Body of pancreas (tissue), 4 donors: ENCODE measurements around the gene RIMS1. TPM values are rescaled to one million over a fixed set of nuclear protein-coding genes. Genes with fewer than 3 reads are reported as not detected.

Experiments
- ATAC-seq: fragments of 150-250 bp; one replicate; pipeline ENCODE4 v1.9.1; 2016
- DNase-seq, 4 donors: peaks; one replicate each; pipeline ENCODE4 v3.0.0-alpha.2; 2019
- H3K27ac ChIP-seq, 4 donors: fragments of 200-600 bp; sonication (generic); 1 replicate in 3 of 4; 2 replicates in 1 of 4; pipeline versions ENCODE4 v1.5.1 to v1.6.1; 2016 to 2019; ENCODE audit warnings: mild to moderate bottlenecking in 1 of 4, mixed read lengths in 1 of 4, moderate library complexity in 1 of 4
- H3K27me3 ChIP-seq, 2 donors: fragments of 200-600 bp; sonication (generic); one replicate each; pipeline ENCODE4 v1.6.0; 2016; ENCODE audit warnings: mild to moderate bottlenecking in 1 of 2
- H3K36me3 ChIP-seq, 2 donors: fragments of 200-600 bp; sonication (generic); replicated peaks in 1 of 2; 2 replicates each; pipeline ENCODE4 v1.5.1; 2016; ENCODE audit warnings: low read depth in 2 of 2; ENCODE audit not compliant: insufficient read depth in 1 of 2
- H3K4me1 ChIP-seq: fragments of 200-600 bp; sonication (generic); one replicate; pipeline ENCODE4 v1.6.0; 2016
- H3K4me3 ChIP-seq, 2 donors: fragments of 200-600 bp; sonication (generic); 1 replicate in 1 of 2; 2 replicates in 1 of 2; pipeline ENCODE4 v1.5.1; 2016 to 2019
- H3K9me3 ChIP-seq, 3 donors: fragments of 200-600 bp; sonication (generic); 1 replicate in 2 of 3; 2 replicates in 1 of 3; pipeline ENCODE4 v1.5.1; 2016
- POLR2A ChIP-seq, 3 donors: fragments of 450-650 bp; IDR thresholded peaks; one replicate each; pipeline ENCODE4 v1.6.1; 2016; ENCODE audit warnings: antibody characterized with exemption in 3 of 3, mild to moderate bottlenecking in 2 of 3
- WGBS, 2 donors: methylation state at CpG; one replicate each; pipeline ENCODE4 v1.1.5; 2017; 5-methylcytosine and 5-hydroxymethylcytosine counted together
- intact Hi-C: fragments of 100-400 bp; cut with DNase I; formaldehyde crosslinking; loops from one replicate; pipeline ENCODE4 v1.15.1; 2023
- total RNA-seq, 2 donors: library from RNA; depleted of rRNA; stranded (reverse); fragments of >200 nt; gene quantifications; one replicate each; pipeline ENCODE4 v1.1.0, GENCODE V29; 2016
- TF ChIP-seq, protein P1 (sequence below), 7 experiments: fragments of 450-650 bp in 4 of 7; fragments of 200-600 bp in 3 of 7; sonication (generic) in 3 of 7; IDR thresholded peaks; one replicate each; pipeline ENCODE4 v1.5.1; 2016 to 2019; ENCODE audit warnings: antibody characterized with exemption in 7 of 7

RIMS1 gene
- total RNA-seq, 2 donors from 2014 or later, result 0.78 to 5.9 TPM

DNA sequence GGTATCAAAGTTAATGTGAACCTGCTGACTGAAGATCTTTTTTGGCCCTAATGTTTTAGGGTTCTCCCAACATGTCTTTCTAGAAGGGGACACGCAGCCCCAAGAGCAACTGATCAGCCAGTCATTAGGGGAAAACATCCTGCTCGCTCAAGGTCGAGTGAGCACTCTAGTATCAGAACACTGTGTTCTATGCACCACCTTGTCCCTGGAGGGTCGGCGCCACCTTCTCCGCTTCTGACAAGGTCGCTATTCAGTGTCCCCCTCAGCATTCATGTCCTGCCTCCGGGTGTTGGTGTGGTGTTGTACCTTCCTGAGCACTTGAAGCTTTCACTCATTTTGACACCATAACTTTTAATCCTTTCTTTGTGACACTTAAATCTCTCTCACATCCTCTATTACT is 404.3 kb downstream of the RIMS1 start:
- H3K36me3 ChIP-seq, result no peaks in the 10 kb centered on the region
- intact Hi-C loops, result no loop called here
- no peak overlapping the region for H3K4me3 ChIP-seq
- no peaks in the 10 kb centered on the region for H3K9me3 ChIP-seq
- no peak overlapping the region for H3K27ac ChIP-seq
- WGBS, 2 donors, result 88 to 90% methylated on average over 8 of the region's 8 CpGs
- no peak for DNase-seq
- no peak for ATAC-seq
- no peak for TF ChIP-seq POLR2A (IDR thresholded peaks at IDR 0.05)
- TF ChIP-seq, protein P1, sequence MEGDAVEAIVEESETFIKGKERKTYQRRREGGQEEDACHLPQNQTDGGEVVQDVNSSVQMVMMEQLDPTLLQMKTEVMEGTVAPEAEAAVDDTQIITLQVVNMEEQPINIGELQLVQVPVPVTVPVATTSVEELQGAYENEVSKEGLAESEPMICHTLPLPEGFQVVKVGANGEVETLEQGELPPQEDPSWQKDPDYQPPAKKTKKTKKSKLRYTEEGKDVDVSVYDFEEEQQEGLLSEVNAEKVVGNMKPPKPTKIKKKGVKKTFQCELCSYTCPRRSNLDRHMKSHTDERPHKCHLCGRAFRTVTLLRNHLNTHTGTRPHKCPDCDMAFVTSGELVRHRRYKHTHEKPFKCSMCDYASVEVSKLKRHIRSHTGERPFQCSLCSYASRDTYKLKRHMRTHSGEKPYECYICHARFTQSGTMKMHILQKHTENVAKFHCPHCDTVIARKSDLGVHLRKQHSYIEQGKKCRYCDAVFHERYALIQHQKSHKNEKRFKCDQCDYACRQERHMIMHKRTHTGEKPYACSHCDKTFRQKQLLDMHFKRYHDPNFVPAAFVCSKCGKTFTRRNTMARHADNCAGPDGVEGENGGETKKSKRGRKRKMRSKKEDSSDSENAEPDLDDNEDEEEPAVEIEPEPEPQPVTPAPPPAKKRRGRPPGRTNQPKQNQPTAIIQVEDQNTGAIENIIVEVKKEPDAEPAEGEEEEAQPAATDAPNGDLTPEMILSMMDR (IDR thresholded peaks at IDR 0.05), result no peak
- no peaks in the 10 kb centered on the region for H3K27me3 ChIP-seq
- no peaks in the 10 kb centered on the region for H3K4me1 ChIP-seq

- TF ChIP-seq, protein P1 (IDR thresholded peaks at IDR 0.05), result no peak
- no peak for TF ChIP-seq POLR2A (IDR thresholded peaks at IDR 0.05)
- no peaks in the 10 kb centered on the region for H3K4me1 ChIP-seq
- no peak overlapping the region for H3K4me3 ChIP-seq
- no peaks in the 10 kb centered on the region for H3K36me3 ChIP-seq
- no peaks in the 10 kb centered on the region for H3K27me3 ChIP-seq
- no peak overlapping the region for H3K27ac ChIP-seq
- ATAC-seq (no peak), DNase-seq (no peak)
- intact Hi-C loops, result no loop called here
- no peaks in the 10 kb centered on the region for H3K9me3 ChIP-seq
Measured at GRCh38 chr6:72296375-72296774, 410.0 kb downstream of the RIMS1 start.

- TF ChIP-seq POLR2A (IDR thresholded peaks at IDR 0.05), result no peak
- TF ChIP-seq, protein P1 (IDR thresholded peaks at IDR 0.05), result no peak
- Histone ChIP-seq H3K27me3 (no peaks in the 10 kb centered on the region), H3K9me3 (no peaks in the 10 kb centered on the region), H3K4me1 (no peaks in the 10 kb centered on the region), H3K4me3 (no peak overlapping the region), H3K36me3 (no peaks in the 10 kb centered on the region), H3K27ac (no peak overlapping the region)
- no peak for DNase-seq
- intact Hi-C loops, result no loop called here
- ATAC-seq, result no peak
- WGBS, 2 donors, result 21 to 26% methylated on average over 2 of the region's 2 CpGs
Measured at GRCh38 chr6:72305971-72306370, 419.6 kb downstream of the RIMS1 start.

DNA sequence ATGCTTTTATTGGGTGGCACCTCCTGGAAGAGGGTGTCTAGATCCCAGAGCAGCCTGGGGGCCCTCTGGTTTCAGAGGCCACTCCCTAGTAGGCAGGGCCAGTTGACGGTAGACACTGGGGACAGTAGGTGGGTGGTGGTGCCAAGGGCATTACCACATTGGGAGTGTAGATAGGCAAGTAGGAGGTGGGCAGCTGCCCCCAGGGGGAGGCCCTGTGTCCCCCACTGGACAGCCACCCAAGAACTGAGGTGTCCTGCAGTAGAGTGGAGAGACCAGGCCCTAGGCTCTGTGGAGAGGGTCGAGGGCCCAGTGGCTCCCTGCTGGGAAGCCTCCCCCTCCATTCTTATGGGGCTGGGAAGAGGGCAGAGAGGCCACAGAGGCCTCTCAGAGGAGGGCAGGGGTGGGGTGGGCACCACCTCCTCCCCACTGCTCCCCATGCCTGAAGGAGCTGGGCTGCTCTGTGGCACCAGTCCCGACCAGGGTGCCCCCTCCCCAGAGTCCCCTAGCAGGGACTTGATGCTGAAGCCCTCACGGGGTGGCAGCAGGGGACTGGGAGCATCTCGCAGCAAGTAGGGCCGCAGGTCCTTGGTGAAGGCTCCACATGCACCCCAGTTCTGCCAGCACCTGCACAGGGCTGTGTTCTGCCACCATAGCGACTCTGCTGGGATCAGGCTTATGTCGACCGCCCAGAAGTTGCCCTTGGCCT is 430.5 kb downstream of the RIMS1 start:
- no peak overlapping the region for H3K27ac ChIP-seq
- no peak for ATAC-seq
- 92% methylated on average over 7 to 9 of the region's 9 CpGs for WGBS, 2 donors
- peak in 2 of 4 donors; percentile 3 to 7 for DNase-seq
- H3K36me3 ChIP-seq, result no peaks in the 10 kb centered on the region
- TF ChIP-seq POLR2A (IDR thresholded peaks at IDR 0.05), result no peak
- TF ChIP-seq, protein P1 (IDR thresholded peaks at IDR 0.05), result no peak
- no peaks in the 10 kb centered on the region for H3K9me3 ChIP-seq
- H3K4me3 ChIP-seq, result no peak overlapping the region
- no peaks in the 10 kb centered on the region for H3K4me1 ChIP-seq
- intact Hi-C loops, result no loop called here
- H3K27me3 ChIP-seq, result no peaks in the 10 kb centered on the region

DNA sequence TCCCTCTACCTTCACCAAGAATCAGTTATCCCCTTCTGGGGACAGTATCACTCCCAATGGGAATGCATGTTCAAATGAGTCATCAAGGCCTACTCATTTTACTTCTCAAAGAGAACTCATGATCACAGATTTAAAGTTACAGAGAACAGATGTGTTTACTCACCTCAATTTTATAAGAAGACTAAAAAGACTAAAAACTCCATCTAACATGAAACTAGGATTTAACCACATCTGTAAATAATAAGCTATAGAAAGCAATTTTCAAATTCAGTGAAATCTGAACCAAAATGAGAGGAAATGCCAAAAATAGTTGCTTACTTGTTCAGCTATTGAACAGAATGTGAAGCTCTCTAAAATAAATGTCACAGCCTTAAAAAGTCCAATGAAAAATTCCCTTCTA is 435.4 kb downstream of the RIMS1 start:
- Histone ChIP-seq H3K27ac (no peak overlapping the region), H3K27me3 (no peaks in the 10 kb centered on the region), H3K9me3 (no peaks in the 10 kb centered on the region), H3K4me1 (no peaks in the 10 kb centered on the region), H3K4me3 (no peak overlapping the region), H3K36me3 (no peaks in the 10 kb centered on the region)
- TF ChIP-seq, protein P1 (IDR thresholded peaks at IDR 0.05), result no peak
- no peak for TF ChIP-seq POLR2A (IDR thresholded peaks at IDR 0.05)
- intact Hi-C loops, result no loop called here
- DNase-seq, result no peak
- no peak for ATAC-seq
